RWPE2 (cell line): ENCODE results near the gene CHAF1B.
"Not testable (repeated sequence)": the region's sequence is repeated elsewhere in the genome, so short reads cannot be mapped to it uniquely, and the experiment has no call there.

Source experiments
- ATAC-seq: fragments of 200-7000 bp; cut with Tn5 transposase; 3 replicates; pipeline ENCODE4 v1.9.1; 2021; ENCODE audit warnings: low read depth
- DNase-seq: peaks from one replicate; pipeline ENCODE4 v3.0.0-alpha.2; 2020; ENCODE audit warnings: low spot score
- H3K27ac ChIP-seq: fragments of 450-650 bp; 2 replicates; pipeline ENCODE4 v1.5.1; 2017; ENCODE audit warnings: mild to moderate bottlenecking; ENCODE audit not compliant: poor library complexity, severe bottlenecking
- H3K27me3 ChIP-seq: fragments of 250-450 bp; sonication (Bioruptor Pico); 2 replicates; pipeline ENCODE4 v1.5.1; 2021; ENCODE audit warnings: mild to moderate bottlenecking, moderate library complexity; ENCODE audit not compliant: insufficient read depth, poor library complexity, severe bottlenecking
- H3K36me3 ChIP-seq: fragments of 250-450 bp; sonication (Bioruptor Pico); 2 replicates; pipeline ENCODE4 v1.5.1; 2020; ENCODE audit warnings: low read depth, mild to moderate bottlenecking, moderate library complexity
- H3K4me1 ChIP-seq: fragments of 250-450 bp; sonication (Bioruptor Pico); 2 replicates; pipeline ENCODE4 v1.5.1; 2021; ENCODE audit warnings: mild to moderate bottlenecking, moderate library complexity; ENCODE audit not compliant: insufficient read depth, poor library complexity, severe bottlenecking
- H3K4me3 ChIP-seq: fragments of 250-450 bp; sonication (Bioruptor Pico); 2 replicates; pipeline ENCODE4 v1.5.1; 2021; ENCODE audit warnings: mild to moderate bottlenecking, moderate library complexity; ENCODE audit not compliant: severe bottlenecking
- H3K9me3 ChIP-seq: fragments of 250-450 bp; sonication (Bioruptor Pico); 2 replicates; pipeline ENCODE4 v1.5.1; 2021; ENCODE audit warnings: mild to moderate bottlenecking, moderate library complexity; ENCODE audit not compliant: severe bottlenecking
- TF ChIP-seq, protein P1 (sequence below): fragments of 450-650 bp; IDR thresholded peaks from one replicate; pipeline ENCODE4 v1.5.1; 2017; ENCODE audit warnings: mild to moderate bottlenecking, moderate library complexity; ENCODE audit not compliant: poor library complexity, severe bottlenecking

The CHAF1B gene

GRCh38 chr21:36377391-36377842 is 7.8 kb upstream of the CHAF1B start:
- DNase-seq (no peak), ATAC-seq (no peak)
- Histone ChIP-seq H3K36me3 (peaks cover 59% of the 10 kb centered on the region), H3K9me3 (no peaks in the 10 kb centered on the region), H3K27ac (no peak overlapping the region), H3K4me3 (no peak overlapping the region), H3K4me1 (no peaks in the 10 kb centered on the region), H3K27me3 (no peaks in the 10 kb centered on the region)
- TF ChIP-seq, protein P1, sequence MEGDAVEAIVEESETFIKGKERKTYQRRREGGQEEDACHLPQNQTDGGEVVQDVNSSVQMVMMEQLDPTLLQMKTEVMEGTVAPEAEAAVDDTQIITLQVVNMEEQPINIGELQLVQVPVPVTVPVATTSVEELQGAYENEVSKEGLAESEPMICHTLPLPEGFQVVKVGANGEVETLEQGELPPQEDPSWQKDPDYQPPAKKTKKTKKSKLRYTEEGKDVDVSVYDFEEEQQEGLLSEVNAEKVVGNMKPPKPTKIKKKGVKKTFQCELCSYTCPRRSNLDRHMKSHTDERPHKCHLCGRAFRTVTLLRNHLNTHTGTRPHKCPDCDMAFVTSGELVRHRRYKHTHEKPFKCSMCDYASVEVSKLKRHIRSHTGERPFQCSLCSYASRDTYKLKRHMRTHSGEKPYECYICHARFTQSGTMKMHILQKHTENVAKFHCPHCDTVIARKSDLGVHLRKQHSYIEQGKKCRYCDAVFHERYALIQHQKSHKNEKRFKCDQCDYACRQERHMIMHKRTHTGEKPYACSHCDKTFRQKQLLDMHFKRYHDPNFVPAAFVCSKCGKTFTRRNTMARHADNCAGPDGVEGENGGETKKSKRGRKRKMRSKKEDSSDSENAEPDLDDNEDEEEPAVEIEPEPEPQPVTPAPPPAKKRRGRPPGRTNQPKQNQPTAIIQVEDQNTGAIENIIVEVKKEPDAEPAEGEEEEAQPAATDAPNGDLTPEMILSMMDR: no peak

GRCh38 chr21:36379251-36379650 is 5.9 kb upstream of the CHAF1B start:
- no peaks in the 10 kb centered on the region for H3K4me1 ChIP-seq
- peaks cover 41% of the 10 kb centered on the region for H3K36me3 ChIP-seq
- no peaks in the 10 kb centered on the region for H3K27me3 ChIP-seq
- ATAC-seq (no peak), DNase-seq (no peak)
- H3K9me3 ChIP-seq: no peaks in the 10 kb centered on the region
- TF ChIP-seq, protein P1: no peak
- no peak overlapping the region for H3K27ac ChIP-seq
- no peak overlapping the region for H3K4me3 ChIP-seq

DNA sequence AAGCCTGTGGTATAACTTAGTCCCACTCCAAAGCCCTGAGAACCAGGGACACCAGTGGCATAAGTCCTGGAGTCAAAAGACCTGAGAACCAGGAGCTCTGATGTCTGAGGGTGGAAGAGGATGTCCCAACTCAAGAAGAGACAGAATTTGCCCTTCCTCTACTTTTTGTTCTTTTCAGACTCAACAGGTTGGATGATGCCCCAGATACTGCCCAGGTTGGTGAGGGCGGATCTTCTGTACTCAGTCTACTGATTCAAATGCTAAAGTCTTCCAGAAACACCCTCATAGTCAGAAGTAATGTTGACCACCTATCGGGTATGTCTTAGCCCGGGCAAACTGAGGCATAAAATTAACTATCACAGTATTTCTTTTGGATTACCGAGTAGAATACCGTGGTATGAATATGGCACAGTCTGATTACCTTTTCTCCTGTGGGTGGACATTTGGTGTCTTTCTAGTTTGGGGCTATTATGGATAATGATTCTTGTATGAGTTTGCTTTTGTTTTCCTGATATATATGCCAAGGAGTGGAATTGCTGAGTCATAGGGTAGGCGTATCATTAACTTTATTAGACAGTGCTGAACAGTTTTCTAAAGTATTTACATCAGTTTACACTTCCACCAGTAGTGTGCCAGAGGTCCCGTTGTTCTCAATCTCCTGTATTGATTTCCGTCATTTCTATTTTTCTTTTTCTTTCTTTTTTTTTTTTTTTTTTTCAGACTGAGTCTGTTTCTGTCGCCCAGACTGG is 3.2 kb upstream of the CHAF1B start:
- H3K27ac ChIP-seq: no peak overlapping the region
- no peak for DNase-seq

GRCh38 chr21:36382722-36383121 is 2.5 kb upstream of the CHAF1B start:
- not testable (repeated sequence) for H3K9me3 ChIP-seq, H3K4me1 ChIP-seq, H3K27ac ChIP-seq, DNase-seq, H3K4me3 ChIP-seq, H3K27me3 ChIP-seq, ATAC-seq
- H3K36me3 ChIP-seq: peaks cover 23% of the 10 kb centered on the region

More for the DNA sequence above, 3.2 kb upstream of the CHAF1B start:
- Histone ChIP-seq H3K9me3 (no peaks in the 10 kb centered on the region), H3K4me1 (no peaks in the 10 kb centered on the region), H3K27me3 (no peaks in the 10 kb centered on the region), H3K4me3 (no peak overlapping the region), H3K36me3 (peaks cover 23% of the 10 kb centered on the region)
- no peak for ATAC-seq
- TF ChIP-seq, protein P1: no peak

DNA sequence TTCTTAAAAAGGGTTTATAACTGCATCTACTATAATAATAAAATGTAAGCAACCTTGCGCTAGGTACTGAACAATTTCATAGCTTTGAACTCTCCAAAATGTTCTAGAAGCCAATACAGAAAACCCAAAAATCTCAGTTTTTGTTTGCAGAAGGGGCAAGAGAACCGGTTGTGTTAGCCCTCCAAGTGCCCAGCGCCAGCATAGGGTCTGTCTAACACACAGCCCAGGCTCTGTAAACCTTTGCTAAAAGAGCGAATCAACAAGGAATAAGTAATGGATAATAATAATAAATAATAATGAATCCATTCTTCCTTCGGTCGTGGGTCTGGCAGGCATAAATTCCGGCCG is 333 bp upstream of the CHAF1B start:
- Histone ChIP-seq H3K4me1 (no peaks in the 10 kb centered on the region), H3K27ac (no peak overlapping the region), H3K27me3 (no peaks in the 10 kb centered on the region), H3K4me3 (peak overlapping the region; percentile 81), H3K36me3 (peaks cover 28% of the 10 kb centered on the region), H3K9me3 (no peaks in the 10 kb centered on the region)
- DNase-seq: no peak
- TF ChIP-seq, protein P1: no peak
- peak; percentile 17 for ATAC-seq
